WTC11 (cell line): ENCODE results near the gene CXCL8. TPM values are rescaled to one million over a fixed set of nuclear protein-coding genes. Genes with fewer than 3 reads are reported as not detected.

Experiments
- ATAC-seq: fragments of 200-7000 bp; cut with Tn5 transposase; 2 replicates; pipeline ENCODE4 v1.10.0; 2021; ENCODE audit warnings: mild to moderate bottlenecking, moderate library complexity
- CTCF ChIA-PET: fragments of 300-600 bp; sonication (Branson Sonifier 250); formaldehyde crosslinking; loops from one replicate; lab custom pipeline; 2021; ENCODE audit warnings: antibody characterized with exemption; lab: Charles Lee
- POLR2A ChIA-PET: fragments of 350-600 bp; sonication (Branson Sonifier 250); formaldehyde crosslinking; loops from one replicate; lab custom pipeline; 2021; ENCODE audit warnings: antibody characterized with exemption; lab: Charles Lee
- DNase-seq: peaks from one replicate; pipeline ENCODE4 v3.0.0; 2021; ENCODE audit warnings: low spot score
- H3K27ac Mint-ChIP-seq: 2 replicates; pipeline ENCODE4 v1.8.0; 2021; ENCODE audit warnings: mixed read lengths
- H3K27me3 Mint-ChIP-seq: 2 replicates; pipeline ENCODE4 v1.8.0; 2021; ENCODE audit warnings: low read depth, mild to moderate bottlenecking, moderate library complexity, mixed read lengths
- H3K36me3 Mint-ChIP-seq: 2 replicates; pipeline ENCODE4 v1.8.0; 2021; ENCODE audit warnings: mixed read lengths
- H3K4me1 Mint-ChIP-seq: 2 replicates; pipeline ENCODE4 v1.8.0; 2022; ENCODE audit warnings: mixed read lengths
- H3K4me3 Mint-ChIP-seq: 2 replicates; pipeline ENCODE4 v1.8.0; 2021; ENCODE audit warnings: mild to moderate bottlenecking, moderate library complexity, mixed read lengths
- H3K9me3 Mint-ChIP-seq: 2 replicates; pipeline ENCODE4 v1.8.0; 2021; ENCODE audit warnings: mixed read lengths
- AFF4 ChIP-seq: sonication (generic); formaldehyde crosslinking; IDR thresholded peaks from 2 replicates; pipeline ENCODE4 v1.8.1; 2023; ENCODE audit warnings: mild to moderate bottlenecking, missing genetic modification reagents, borderline replicate concordance
- ARID4B ChIP-seq: sonication (generic); formaldehyde crosslinking; IDR thresholded peaks from 2 replicates; pipeline ENCODE4 v1.8.0; 2023; ENCODE audit warnings: missing genetic modification reagents, mild to moderate bottlenecking, borderline replicate concordance
- CREM ChIP-seq: sonication (generic); formaldehyde crosslinking; IDR thresholded peaks from 2 replicates; pipeline ENCODE4 v1.8.1; 2022; ENCODE audit warnings: mild to moderate bottlenecking, missing genetic modification reagents, moderate library complexity
- EMX1 ChIP-seq: fragments of 250-450 bp; sonication (Bioruptor Pico); IDR thresholded peaks from 2 replicates; pipeline ENCODE4 v1.8.0; 2021; ENCODE audit warnings: mild to moderate bottlenecking
- ERG ChIP-seq: fragments of 250-450 bp; sonication (Bioruptor Pico); IDR thresholded peaks from 2 replicates; pipeline ENCODE4 v1.8.0; 2021; ENCODE audit warnings: mild to moderate bottlenecking
- ESRRA ChIP-seq: sonication (generic); formaldehyde crosslinking; IDR thresholded peaks from 2 replicates; pipeline ENCODE4 v1.8.1; 2022; ENCODE audit warnings: mild to moderate bottlenecking, missing genetic modification reagents, borderline replicate concordance
- ETV6 ChIP-seq: sonication (generic); formaldehyde crosslinking; IDR thresholded peaks from 2 replicates; pipeline ENCODE4 v1.8.1; 2022; ENCODE audit warnings: mild to moderate bottlenecking, missing genetic modification reagents
- IRF1 ChIP-seq: sonication (generic); formaldehyde crosslinking; IDR thresholded peaks from 2 replicates; pipeline ENCODE4 v1.8.0; 2023; ENCODE audit warnings: missing genetic modification reagents
- JUN ChIP-seq: sonication (generic); formaldehyde crosslinking; IDR thresholded peaks from 2 replicates; pipeline ENCODE4 v1.8.0; 2023; ENCODE audit warnings: mild to moderate bottlenecking, missing genetic modification reagents
- NFATC4 ChIP-seq: fragments of 250-450 bp; sonication (Bioruptor Pico); IDR thresholded peaks from 2 replicates; pipeline ENCODE4 v1.9.0; 2021; ENCODE audit warnings: mild to moderate bottlenecking
- NR1H2 ChIP-seq: sonication (generic); formaldehyde crosslinking; IDR thresholded peaks from 2 replicates; pipeline ENCODE4 v1.9.0; 2021; ENCODE audit warnings: mild to moderate bottlenecking, moderate library complexity, missing genetic modification reagents
- NR2C2 ChIP-seq: sonication (generic); formaldehyde crosslinking; IDR thresholded peaks from 2 replicates; pipeline ENCODE4 v1.8.0; 2022; ENCODE audit warnings: mild to moderate bottlenecking, missing genetic modification reagents
- NR3C1 ChIP-seq: sonication (generic); formaldehyde crosslinking; conservative IDR thresholded peaks from 2 replicates; pipeline ENCODE4 v1.8.1; 2023; ENCODE audit warnings: low read depth, mild to moderate bottlenecking, missing genetic modification reagents
- RORB ChIP-seq: fragments of 250-450 bp; sonication (Bioruptor Pico); IDR thresholded peaks from 2 replicates; pipeline ENCODE4 v1.9.0; 2021; ENCODE audit warnings: mild to moderate bottlenecking
- USF2 ChIP-seq: sonication (generic); formaldehyde crosslinking; IDR thresholded peaks from 2 replicates; pipeline ENCODE4 v1.8.1; 2023; ENCODE audit warnings: mild to moderate bottlenecking, missing genetic modification reagents, moderate library complexity
- ZNF416 ChIP-seq: fragments of 250-450 bp; sonication (Bioruptor Pico); IDR thresholded peaks from 2 replicates; pipeline ENCODE4 v1.9.0; 2021; ENCODE audit warnings: mild to moderate bottlenecking, inconsistent platforms
- total RNA-seq: library from RNA; stranded (reverse); gene quantifications from 3 replicates; pipeline ENCODE4 v1.2.3, GENCODE V29; 2021
- TF ChIP-seq, protein P1 (sequence below): fragments of 250-450 bp; sonication (Bioruptor Pico); IDR thresholded peaks from 2 replicates; pipeline ENCODE4 v2.1.2; 2022; ENCODE audit warnings: mild to moderate bottlenecking, moderate library complexity
- TF ChIP-seq, protein P2 (sequence below): fragments of 250-450 bp; sonication (Bioruptor Pico); IDR thresholded peaks from 2 replicates; pipeline ENCODE4 v1.9.0; 2021; ENCODE audit warnings: mild to moderate bottlenecking, borderline replicate concordance
- TF ChIP-seq, protein P3 (sequence below): sonication (generic); formaldehyde crosslinking; IDR thresholded peaks from 2 replicates; pipeline ENCODE4 v1.8.0; 2022; ENCODE audit warnings: mild to moderate bottlenecking, missing genetic modification reagents
- TF ChIP-seq, protein P4 (sequence below): fragments of 250-450 bp; sonication (Bioruptor Pico); IDR thresholded peaks from 2 replicates; pipeline ENCODE4 v1.9.0; 2021; ENCODE audit warnings: moderate library complexity, mild to moderate bottlenecking, inconsistent platforms, borderline replicate concordance

CXCL8 gene
- total RNA-seq, 1 experiment from 2014 or later, result not detected

DNA sequence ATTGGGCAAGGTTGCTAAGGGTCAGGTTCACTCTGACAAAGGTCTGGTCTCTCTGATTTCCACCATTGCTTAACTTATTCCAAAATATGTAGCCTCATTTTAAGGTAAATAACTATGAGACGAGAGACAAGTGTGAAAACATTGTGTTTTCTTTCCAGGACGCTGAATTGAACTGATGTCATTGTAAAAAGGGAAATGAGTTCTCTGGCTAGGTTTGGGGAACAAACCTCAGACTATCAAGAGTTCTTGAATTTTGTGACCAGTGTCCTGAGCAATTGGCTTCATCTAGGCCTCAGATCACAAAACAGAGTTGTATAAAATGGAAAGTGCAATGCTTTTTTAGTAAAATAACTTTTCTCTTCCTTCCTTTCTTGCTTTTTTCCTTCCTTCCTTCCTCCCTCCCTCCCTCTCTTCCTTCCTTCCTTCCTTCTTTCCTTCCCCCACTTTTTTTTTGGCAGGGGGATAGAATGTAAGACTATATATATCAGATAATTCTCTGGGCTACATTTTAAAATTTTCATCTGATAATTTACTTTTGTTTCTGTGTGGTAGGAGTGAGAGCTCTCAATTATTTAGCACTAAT, 30.8 kb upstream of the CXCL8 start:
- Mint-ChIP-seq H3K27me3 (no peaks in the 10 kb centered on the region), H3K27ac (no peak overlapping the region), H3K9me3 (no peaks in the 10 kb centered on the region), H3K4me1 (peaks cover 28% of the 10 kb centered on the region), H3K4me3 (no peak overlapping the region), H3K36me3 (no peaks in the 10 kb centered on the region)
- ChIA-PET POLR2A (no interaction called here), CTCF (no interaction called here)
- no peak for ATAC-seq
- TF ChIP-seq AFF4 (CRISPR knock-in tag) (no peak), ETV6 (no peak), JUN (CRISPR knock-in tag) (no peak), NR1H2 (CRISPR knock-in tag) (no peak), NFATC4 (CRISPR knock-in tag) (no peak), CREM (CRISPR knock-in tag) (no peak), USF2 (no peak), ERG (CRISPR knock-in tag) (no peak), IRF1 (CRISPR knock-in tag) (no peak), NR2C2 (no peak), EMX1 (no peak), ZNF416 (no peak), RORB (CRISPR knock-in tag) (no peak), ESRRA (CRISPR knock-in tag) (no peak), NR3C1 (CRISPR knock-in tag) (no peak), ARID4B (CRISPR knock-in tag) (no peak)
- TF ChIP-seq, protein P1, sequence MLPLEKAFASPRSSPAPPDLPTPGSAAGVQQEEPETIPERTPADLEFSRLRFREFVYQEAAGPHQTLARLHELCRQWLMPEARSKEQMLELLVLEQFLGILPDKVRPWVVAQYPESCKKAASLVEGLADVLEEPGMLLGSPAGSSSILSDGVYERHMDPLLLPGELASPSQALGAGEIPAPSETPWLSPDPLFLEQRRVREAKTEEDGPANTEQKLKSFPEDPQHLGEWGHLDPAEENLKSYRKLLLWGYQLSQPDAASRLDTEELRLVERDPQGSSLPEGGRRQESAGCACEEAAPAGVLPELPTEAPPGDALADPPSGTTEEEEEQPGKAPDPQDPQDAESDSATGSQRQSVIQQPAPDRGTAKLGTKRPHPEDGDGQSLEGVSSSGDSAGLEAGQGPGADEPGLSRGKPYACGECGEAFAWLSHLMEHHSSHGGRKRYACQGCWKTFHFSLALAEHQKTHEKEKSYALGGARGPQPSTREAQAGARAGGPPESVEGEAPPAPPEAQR (CRISPR knock-in tag), result no peak
- TF ChIP-seq, protein P2, sequence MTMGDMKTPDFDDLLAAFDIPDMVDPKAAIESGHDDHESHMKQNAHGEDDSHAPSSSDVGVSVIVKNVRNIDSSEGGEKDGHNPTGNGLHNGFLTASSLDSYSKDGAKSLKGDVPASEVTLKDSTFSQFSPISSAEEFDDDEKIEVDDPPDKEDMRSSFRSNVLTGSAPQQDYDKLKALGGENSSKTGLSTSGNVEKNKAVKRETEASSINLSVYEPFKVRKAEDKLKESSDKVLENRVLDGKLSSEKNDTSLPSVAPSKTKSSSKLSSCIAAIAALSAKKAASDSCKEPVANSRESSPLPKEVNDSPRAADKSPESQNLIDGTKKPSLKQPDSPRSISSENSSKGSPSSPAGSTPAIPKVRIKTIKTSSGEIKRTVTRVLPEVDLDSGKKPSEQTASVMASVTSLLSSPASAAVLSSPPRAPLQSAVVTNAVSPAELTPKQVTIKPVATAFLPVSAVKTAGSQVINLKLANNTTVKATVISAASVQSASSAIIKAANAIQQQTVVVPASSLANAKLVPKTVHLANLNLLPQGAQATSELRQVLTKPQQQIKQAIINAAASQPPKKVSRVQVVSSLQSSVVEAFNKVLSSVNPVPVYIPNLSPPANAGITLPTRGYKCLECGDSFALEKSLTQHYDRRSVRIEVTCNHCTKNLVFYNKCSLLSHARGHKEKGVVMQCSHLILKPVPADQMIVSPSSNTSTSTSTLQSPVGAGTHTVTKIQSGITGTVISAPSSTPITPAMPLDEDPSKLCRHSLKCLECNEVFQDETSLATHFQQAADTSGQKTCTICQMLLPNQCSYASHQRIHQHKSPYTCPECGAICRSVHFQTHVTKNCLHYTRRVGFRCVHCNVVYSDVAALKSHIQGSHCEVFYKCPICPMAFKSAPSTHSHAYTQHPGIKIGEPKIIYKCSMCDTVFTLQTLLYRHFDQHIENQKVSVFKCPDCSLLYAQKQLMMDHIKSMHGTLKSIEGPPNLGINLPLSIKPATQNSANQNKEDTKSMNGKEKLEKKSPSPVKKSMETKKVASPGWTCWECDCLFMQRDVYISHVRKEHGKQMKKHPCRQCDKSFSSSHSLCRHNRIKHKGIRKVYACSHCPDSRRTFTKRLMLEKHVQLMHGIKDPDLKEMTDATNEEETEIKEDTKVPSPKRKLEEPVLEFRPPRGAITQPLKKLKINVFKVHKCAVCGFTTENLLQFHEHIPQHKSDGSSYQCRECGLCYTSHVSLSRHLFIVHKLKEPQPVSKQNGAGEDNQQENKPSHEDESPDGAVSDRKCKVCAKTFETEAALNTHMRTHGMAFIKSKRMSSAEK, result no peak
- TF ChIP-seq, protein P3, sequence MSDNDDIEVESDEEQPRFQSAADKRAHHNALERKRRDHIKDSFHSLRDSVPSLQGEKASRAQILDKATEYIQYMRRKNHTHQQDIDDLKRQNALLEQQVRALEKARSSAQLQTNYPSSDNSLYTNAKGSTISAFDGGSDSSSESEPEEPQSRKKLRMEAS (CRISPR knock-in tag), result no peak
- TF ChIP-seq, protein P4, sequence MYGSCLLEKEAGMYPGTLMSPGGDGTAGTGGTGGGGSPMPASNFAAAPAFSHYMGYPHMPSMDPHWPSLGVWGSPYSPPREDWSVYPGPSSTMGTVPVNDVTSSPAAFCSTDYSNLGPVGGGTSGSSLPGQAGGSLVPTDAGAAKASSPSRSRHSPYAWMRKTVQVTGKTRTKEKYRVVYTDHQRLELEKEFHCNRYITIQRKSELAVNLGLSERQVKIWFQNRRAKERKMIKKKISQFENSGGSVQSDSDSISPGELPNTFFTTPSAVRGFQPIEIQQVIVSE, result no peak
- DNase-seq, result no peak
